Measurements from ENCODE around the gene CAPN13.

CAPN13 gene

DNA sequence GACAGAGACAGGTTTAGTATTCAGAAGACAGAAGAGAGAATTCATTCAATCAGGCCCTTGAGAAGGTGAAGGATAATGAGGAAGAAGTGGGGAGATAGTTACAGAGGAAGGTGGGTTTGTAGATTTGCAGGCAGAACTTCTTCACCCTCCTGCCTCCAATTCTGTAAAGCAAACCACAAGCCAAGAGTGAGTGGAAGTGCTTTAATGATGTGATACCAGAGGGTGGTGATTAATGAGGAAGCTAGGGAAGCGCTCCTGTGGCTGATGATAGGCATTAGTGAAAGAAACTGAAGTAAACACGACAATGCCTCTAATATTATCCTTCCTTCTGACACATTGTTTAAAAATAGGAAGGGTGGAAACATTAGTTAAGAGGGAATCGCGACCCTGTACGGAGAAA lies 78.2 kb downstream of the CAPN13 start:
- Histone ChIP-seq H3K4me1 (ENCODE audit: insufficient read depth, low read length, poor library complexity, severe bottlenecking) (no peaks in the 10 kb centered on the region), H3K4me2 (ENCODE audit: low read depth, low read length, poor library complexity, severe bottlenecking) (no peak overlapping the region), H3K9me2 (replicated peaks; ENCODE audit: low read depth, low read length) (no peaks in the 10 kb centered on the region), H3K9ac (ENCODE audit: low read depth, low read length, poor library complexity, severe bottlenecking) (no peak overlapping the region), H3K9me3 (ENCODE audit: insufficient read depth, low read depth, low read length) (no peaks in the 10 kb centered on the region), H3K27me3 (ENCODE audit: insufficient read depth, low read length, poor library complexity, severe bottlenecking) (no peaks in the 10 kb centered on the region), H3K79me2 (ENCODE audit: insufficient read depth, low read length) (no peaks in the 10 kb centered on the region), H3K36me3 (ENCODE audit: insufficient read depth, low read length) (no peaks in the 10 kb centered on the region), H3F3A (ENCODE audit: low read depth) (no peaks in the 10 kb centered on the region), H2AFZ (ENCODE audit: low read length) (no peak overlapping the region), H4K20me1 (ENCODE audit: insufficient read depth, low read length, poor library complexity, severe bottlenecking) (no peaks in the 10 kb centered on the region), H3K4me3 (ENCODE audit: low read length, poor library complexity, severe bottlenecking) (no peak overlapping the region)
- TF ChIP-seq EZH2phosphoT487 (IDR thresholded peaks at IDR 0.05; ENCODE audit: borderline replicate concordance) = no peak
- TF ChIP-seq, protein P1, sequence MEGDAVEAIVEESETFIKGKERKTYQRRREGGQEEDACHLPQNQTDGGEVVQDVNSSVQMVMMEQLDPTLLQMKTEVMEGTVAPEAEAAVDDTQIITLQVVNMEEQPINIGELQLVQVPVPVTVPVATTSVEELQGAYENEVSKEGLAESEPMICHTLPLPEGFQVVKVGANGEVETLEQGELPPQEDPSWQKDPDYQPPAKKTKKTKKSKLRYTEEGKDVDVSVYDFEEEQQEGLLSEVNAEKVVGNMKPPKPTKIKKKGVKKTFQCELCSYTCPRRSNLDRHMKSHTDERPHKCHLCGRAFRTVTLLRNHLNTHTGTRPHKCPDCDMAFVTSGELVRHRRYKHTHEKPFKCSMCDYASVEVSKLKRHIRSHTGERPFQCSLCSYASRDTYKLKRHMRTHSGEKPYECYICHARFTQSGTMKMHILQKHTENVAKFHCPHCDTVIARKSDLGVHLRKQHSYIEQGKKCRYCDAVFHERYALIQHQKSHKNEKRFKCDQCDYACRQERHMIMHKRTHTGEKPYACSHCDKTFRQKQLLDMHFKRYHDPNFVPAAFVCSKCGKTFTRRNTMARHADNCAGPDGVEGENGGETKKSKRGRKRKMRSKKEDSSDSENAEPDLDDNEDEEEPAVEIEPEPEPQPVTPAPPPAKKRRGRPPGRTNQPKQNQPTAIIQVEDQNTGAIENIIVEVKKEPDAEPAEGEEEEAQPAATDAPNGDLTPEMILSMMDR (conservative IDR thresholded peaks at IDR 0.05; ENCODE audit: low read length) = no peak

DNA sequence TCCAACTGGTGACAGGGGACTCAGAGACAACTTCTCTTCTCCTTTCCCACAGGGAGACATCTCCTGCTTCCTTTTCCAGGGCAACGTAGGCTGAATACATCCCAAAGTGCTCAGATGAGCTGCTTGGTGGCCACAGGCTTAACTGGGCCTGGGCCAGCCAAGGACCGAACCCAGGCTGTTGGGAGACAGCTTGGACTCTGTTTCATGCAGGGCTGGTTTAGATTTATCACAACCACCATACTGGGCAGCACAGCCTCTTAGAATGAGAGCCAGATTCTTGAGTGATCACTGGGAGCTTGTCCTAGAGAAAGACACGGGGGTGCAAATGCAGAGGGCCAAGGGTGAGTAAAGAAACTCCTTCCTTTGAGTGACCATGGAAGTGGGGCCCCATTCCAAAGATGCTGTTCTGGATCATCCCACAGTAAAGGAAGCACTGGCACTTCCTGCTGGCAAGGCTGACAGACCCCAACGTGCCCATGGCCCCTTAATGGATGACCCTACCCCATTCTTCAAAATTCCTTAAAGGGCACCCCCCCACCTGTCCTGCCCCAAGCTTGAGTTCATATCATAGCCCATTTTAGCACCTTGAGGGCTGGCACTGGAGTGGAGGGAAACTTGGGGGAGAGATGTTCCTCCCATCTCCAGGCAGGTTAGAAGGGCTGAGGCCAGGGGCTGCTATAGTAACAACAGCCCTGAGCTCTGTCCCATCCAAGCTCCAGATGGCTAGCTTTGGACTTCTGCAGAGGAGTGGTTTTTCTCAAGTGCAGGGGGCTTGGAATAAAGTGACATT lies 84.1 kb downstream of the CAPN13 start:
- H2AFZ ChIP-seq (ENCODE audit: low read length) = no peak overlapping the region
- H3K4me1 ChIP-seq (ENCODE audit: insufficient read depth, low read length, poor library complexity, severe bottlenecking) = no peaks in the 10 kb centered on the region
- H3F3A ChIP-seq (ENCODE audit: low read depth) = no peaks in the 10 kb centered on the region
- no peaks in the 10 kb centered on the region for H3K9me3 ChIP-seq (ENCODE audit: insufficient read depth, low read depth, low read length)
- no peaks in the 10 kb centered on the region for H3K36me3 ChIP-seq (ENCODE audit: insufficient read depth, low read length)
- TF ChIP-seq, protein P1 (conservative IDR thresholded peaks at IDR 0.05; ENCODE audit: low read length) = no peak
- no peak for TF ChIP-seq EZH2phosphoT487 (IDR thresholded peaks at IDR 0.05; ENCODE audit: borderline replicate concordance)
- no peaks in the 10 kb centered on the region for H3K9me2 ChIP-seq (replicated peaks; ENCODE audit: low read depth, low read length)
- H3K4me2 ChIP-seq (ENCODE audit: low read depth, low read length, poor library complexity, severe bottlenecking) = no peak overlapping the region
- H3K9ac ChIP-seq (ENCODE audit: low read depth, low read length, poor library complexity, severe bottlenecking) = no peak overlapping the region
- no peak overlapping the region for H3K4me3 ChIP-seq (ENCODE audit: low read length, poor library complexity, severe bottlenecking)
- H3K79me2 ChIP-seq (ENCODE audit: insufficient read depth, low read length) = no peaks in the 10 kb centered on the region
- H4K20me1 ChIP-seq (ENCODE audit: insufficient read depth, low read length, poor library complexity, severe bottlenecking) = no peaks in the 10 kb centered on the region
- no peaks in the 10 kb centered on the region for H3K27me3 ChIP-seq (ENCODE audit: insufficient read depth, low read length, poor library complexity, severe bottlenecking)

DNA sequence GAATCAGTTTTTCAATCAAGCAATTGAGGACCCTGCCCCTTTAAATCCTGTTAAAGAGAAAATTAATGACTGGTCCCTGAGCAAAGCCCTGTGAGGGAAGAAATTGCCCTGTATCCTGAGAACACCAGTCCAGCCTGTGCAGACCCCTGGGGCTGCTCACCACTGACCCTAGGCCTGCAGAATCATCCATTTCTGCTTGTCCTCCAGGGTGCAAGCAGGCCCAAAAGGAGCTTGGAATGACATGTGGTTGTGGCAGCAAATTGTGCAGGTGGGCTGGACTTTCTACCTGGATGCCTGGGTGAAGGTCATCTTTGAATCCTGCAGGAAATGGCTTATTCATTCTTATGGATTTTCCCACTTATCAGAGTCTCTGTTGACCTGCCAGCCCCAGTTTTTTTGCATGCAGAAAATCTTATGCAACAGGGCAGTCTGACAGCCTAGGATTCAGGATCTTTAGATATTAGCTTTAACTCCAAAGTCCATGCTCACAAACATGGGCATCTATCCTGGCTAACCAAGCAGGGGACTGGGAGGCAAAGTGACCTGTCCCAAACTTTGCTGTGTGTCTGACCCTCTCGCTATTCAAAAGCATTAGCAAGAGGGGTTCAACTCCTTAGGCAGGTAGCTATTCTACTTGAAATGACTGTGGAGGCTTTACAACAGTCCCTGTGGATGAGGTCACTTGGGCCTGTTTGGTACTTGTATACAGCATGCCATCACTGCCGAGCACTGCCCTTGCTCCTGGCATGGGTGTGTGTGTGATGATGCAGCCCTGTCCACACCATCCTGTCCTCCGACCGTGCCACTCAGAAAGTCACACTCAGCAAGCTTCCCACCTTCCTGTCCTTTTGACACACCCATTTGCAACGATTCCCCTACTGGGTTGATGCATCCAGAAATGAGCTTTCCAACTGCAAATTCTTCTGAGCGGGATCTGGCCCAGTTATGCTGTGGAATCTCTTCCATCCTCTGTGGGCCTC lies 85.3 kb downstream of the CAPN13 start:
- no peak overlapping the region for H3K9ac ChIP-seq (ENCODE audit: low read depth, low read length, poor library complexity, severe bottlenecking)
- H3K36me3 ChIP-seq (ENCODE audit: insufficient read depth, low read length) = no peaks in the 10 kb centered on the region
- no peak overlapping the region for H3K4me3 ChIP-seq (ENCODE audit: low read length, poor library complexity, severe bottlenecking)
- H3F3A ChIP-seq (ENCODE audit: low read depth) = no peaks in the 10 kb centered on the region
- no peaks in the 10 kb centered on the region for H3K27me3 ChIP-seq (ENCODE audit: insufficient read depth, low read length, poor library complexity, severe bottlenecking)
- H3K4me2 ChIP-seq (ENCODE audit: low read depth, low read length, poor library complexity, severe bottlenecking) = no peak overlapping the region
- H4K20me1 ChIP-seq (ENCODE audit: insufficient read depth, low read length, poor library complexity, severe bottlenecking) = no peaks in the 10 kb centered on the region
- H3K9me2 ChIP-seq (replicated peaks; ENCODE audit: low read depth, low read length) = no peaks in the 10 kb centered on the region
- no peaks in the 10 kb centered on the region for H3K9me3 ChIP-seq (ENCODE audit: insufficient read depth, low read depth, low read length)
- H3K79me2 ChIP-seq (ENCODE audit: insufficient read depth, low read length) = no peaks in the 10 kb centered on the region
- H3K4me1 ChIP-seq (ENCODE audit: insufficient read depth, low read length, poor library complexity, severe bottlenecking) = no peaks in the 10 kb centered on the region
- no peak for TF ChIP-seq EZH2phosphoT487 (IDR thresholded peaks at IDR 0.05; ENCODE audit: borderline replicate concordance)
- TF ChIP-seq, protein P1 (conservative IDR thresholded peaks at IDR 0.05; ENCODE audit: low read length) = no peak
- H2AFZ ChIP-seq (ENCODE audit: low read length) = no peak overlapping the region
